GM19372 (cell line): ENCODE results near the gene KPNA3.
A peak's percentile ranks its signal among the peaks of the same experiment; 100 is the strongest.
"Not testable (repeated sequence)": the region's sequence is repeated elsewhere in the genome, so short reads cannot be mapped to it uniquely, and the experiment has no call there.

Source experiments
- ATAC-seq: cut with Tn5 transposase; IDR thresholded peaks from one replicate; pipeline ENCODE4 v1.9.1; 2021; ENCODE audit warnings: mild to moderate bottlenecking, low read depth, moderate library complexity; ENCODE audit not compliant: unreplicated experiment

The KPNA3 gene

GRCh38 chr13:49792550-49793324 lies at the start of gene KPNA3:
Gene KPNA3 (minus strand): TSS chr13:49792682. CDS start chr13:49792506, 176 bp downstream.
- peak; percentile 83 for ATAC-seq

GRCh38 chr13:49841964-49842363 lies 49.5 kb upstream of the KPNA3 start:
- ATAC-seq, result no peak

- ATAC-seq, result no peak
These were observed 48.2 kb upstream of the KPNA3 start for GRCh38 chr13:49840675-49841074.

GRCh38 chr13:49840266-49840665 lies 47.8 kb upstream of the KPNA3 start:
- ATAC-seq, result no peak

- no peak for ATAC-seq
These were observed 46.5 kb upstream of the KPNA3 start for GRCh38 chr13:49838989-49839388.

GRCh38 chr13:49836516-49836915 lies 44.0 kb upstream of the KPNA3 start:
- ATAC-seq, result no peak

GRCh38 chr13:49833402-49833801 lies 40.9 kb upstream of the KPNA3 start:
- no peak for ATAC-seq

GRCh38 chr13:49831455-49831854 lies 39.0 kb upstream of the KPNA3 start:
- no peak for ATAC-seq

- no peak for ATAC-seq
These were observed 38.2 kb upstream of the KPNA3 start for GRCh38 chr13:49830721-49831120.

GRCh38 chr13:49829715-49830114 lies 37.2 kb upstream of the KPNA3 start:
- ATAC-seq, result no peak

GRCh38 chr13:49828453-49828852 lies 36.0 kb upstream of the KPNA3 start:
- ATAC-seq, result no peak

- no peak for ATAC-seq
These were observed 35.4 kb upstream of the KPNA3 start for GRCh38 chr13:49827891-49828290.

- ATAC-seq, result no peak
These were observed 34.9 kb upstream of the KPNA3 start for GRCh38 chr13:49827336-49827735.

GRCh38 chr13:49821216-49822009 lies 28.9 kb upstream of the KPNA3 start:
- ATAC-seq, result no peak

GRCh38 chr13:49820591-49821215 lies 28.2 kb upstream of the KPNA3 start:
- ATAC-seq, result no peak

- ATAC-seq, result not testable (repeated sequence)
These were observed 23.6 kb upstream of the KPNA3 start for GRCh38 chr13:49816047-49816446.

- ATAC-seq, result no peak
These were observed 22.2 kb upstream of the KPNA3 start for GRCh38 chr13:49814551-49815270.

- ATAC-seq, result no peak
These were observed 20.3 kb upstream of the KPNA3 start for GRCh38 chr13:49812812-49813211.

GRCh38 chr13:49811527-49811908 lies 19.0 kb upstream of the KPNA3 start:
- no peak for ATAC-seq
